GM04503 (cell line): ENCODE data around the gene WARS2.

Experiments used
- DNase-seq: peaks from one replicate; pipeline ENCODE4 v3.0.0-alpha.2; 2012; ENCODE audit warnings: low read depth

WARS2 gene

GRCh38 chr1:119026956-119027355 lies 113.5 kb downstream of the WARS2 start:
- no peak for DNase-seq

GRCh38 chr1:119015547-119015946 lies 124.9 kb downstream of the WARS2 start:
- DNase-seq: no peak

GRCh38 chr1:119012383-119012782 lies 128.1 kb downstream of the WARS2 start:
- DNase-seq: no peak

GRCh38 chr1:119011706-119012105 lies 128.7 kb downstream of the WARS2 start:
- DNase-seq: no peak

GRCh38 chr1:119011116-119011515 lies 129.3 kb downstream of the WARS2 start:
- no peak for DNase-seq

- DNase-seq: no peak
These were observed 130.3 kb downstream of the WARS2 start for GRCh38 chr1:119010201-119010600.

GRCh38 chr1:119009312-119009655 lies 131.2 kb downstream of the WARS2 start:
- DNase-seq: no peak

GRCh38 chr1:119008483-119009311 lies 131.8 kb downstream of the WARS2 start:
- DNase-seq: no peak

GRCh38 chr1:119007670-119008482 lies 132.6 kb downstream of the WARS2 start:
- DNase-seq: no peak

GRCh38 chr1:119007339-119007669 lies 133.1 kb downstream of the WARS2 start:
- DNase-seq: no peak

- DNase-seq: no peak
These were observed 133.8 kb downstream of the WARS2 start for GRCh38 chr1:119006406-119007279.

- no peak for DNase-seq
These were observed 134.6 kb downstream of the WARS2 start for GRCh38 chr1:119005724-119006405.

GRCh38 chr1:119004781-119005180 lies 135.7 kb downstream of the WARS2 start:
- no peak for DNase-seq

GRCh38 chr1:119004129-119004527 lies 136.3 kb downstream of the WARS2 start:
- no peak for DNase-seq

- DNase-seq: no peak
These were observed 136.9 kb downstream of the WARS2 start for GRCh38 chr1:119003413-119004128.

GRCh38 chr1:119002028-119002686 lies 138.3 kb downstream of the WARS2 start:
- DNase-seq: peak; percentile 88

- no peak for DNase-seq
These were observed 139.0 kb downstream of the WARS2 start for GRCh38 chr1:119001181-119002027.

GRCh38 chr1:119000371-119001180 lies 139.9 kb downstream of the WARS2 start:
- DNase-seq: no peak
